GM23248 (cell line): ENCODE measurements around the gene PELI2. TPM values are rescaled to one million over a fixed set of nuclear protein-coding genes. Genes with fewer than 3 reads are reported as not detected.

Experiments used
- DNase-seq: peaks from one replicate; pipeline ENCODE4 v3.0.0-alpha.2; 2015
- H2AFZ ChIP-seq: fragments of 200-600 bp; sonication (generic); 2 replicates; pipeline ENCODE4 v1.6.1; 2016; ENCODE audit warnings: antibody characterized with exemption
- H3F3A ChIP-seq: fragments of 200-600 bp; sonication (generic); 2 replicates; pipeline ENCODE4 v1.6.1; 2016; ENCODE audit warnings: mild to moderate bottlenecking, antibody characterized with exemption, mixed run types; ENCODE audit not compliant: insufficient read depth
- H3K27ac ChIP-seq: fragments of 200-600 bp; sonication (generic); 2 replicates; pipeline ENCODE4 v1.5.1; 2016; ENCODE audit warnings: mild to moderate bottlenecking
- H3K27me3 ChIP-seq: fragments of 200-600 bp; sonication (generic); replicated peaks from 2 replicates; pipeline ENCODE4 v1.6.1; 2016; ENCODE audit warnings: mild to moderate bottlenecking; ENCODE audit not compliant: insufficient read depth
- H3K36me3 ChIP-seq: fragments of 200-600 bp; sonication (generic); 2 replicates; pipeline ENCODE4 v1.6.1; 2016; ENCODE audit warnings: low read depth, mild to moderate bottlenecking
- H3K4me1 ChIP-seq: fragments of 200-600 bp; sonication (generic); 2 replicates; pipeline ENCODE4 v1.6.1; 2016; ENCODE audit warnings: mild to moderate bottlenecking; ENCODE audit not compliant: insufficient read depth
- H3K4me2 ChIP-seq: fragments of 200-600 bp; sonication (generic); one replicate; pipeline ENCODE4 v1.6.1; 2016; ENCODE audit warnings: mild to moderate bottlenecking; ENCODE audit not compliant: unreplicated experiment
- H3K4me3 ChIP-seq: fragments of 200-600 bp; sonication (generic); 2 replicates; pipeline ENCODE4 v1.5.1; 2016; ENCODE audit warnings: mild to moderate bottlenecking
- H3K79me2 ChIP-seq: fragments of 200-600 bp; sonication (generic); 2 replicates; pipeline ENCODE4 v1.6.1; 2016; ENCODE audit warnings: mild to moderate bottlenecking; ENCODE audit not compliant: insufficient read depth
- H3K9ac ChIP-seq: fragments of 200-600 bp; sonication (generic); 2 replicates; pipeline ENCODE4 v1.6.1; 2016; ENCODE audit warnings: mild to moderate bottlenecking
- H3K9me2 ChIP-seq: fragments of 200-600 bp; sonication (generic); 2 replicates; pipeline ENCODE4 v1.6.1; 2016; ENCODE audit warnings: mixed run types, mild to moderate bottlenecking, moderate library complexity; ENCODE audit not compliant: insufficient read depth
- H3K9me3 ChIP-seq: fragments of 200-600 bp; sonication (generic); one replicate; pipeline ENCODE4 v1.6.1; 2017; ENCODE audit warnings: low read depth
- H4K20me1 ChIP-seq: fragments of 200-600 bp; sonication (generic); 2 replicates; pipeline ENCODE4 v1.6.0; 2016; ENCODE audit not compliant: insufficient read depth
- EZH2 ChIP-seq: fragments of 200-600 bp; sonication (generic); IDR thresholded peaks from 2 replicates; pipeline ENCODE4 v1.6.1; 2018; ENCODE audit warnings: antibody characterized with exemption, mild to moderate bottlenecking; ENCODE audit not compliant: insufficient read depth, poor library complexity, severe bottlenecking
- EZH2phosphoT487 ChIP-seq: fragments of 200-600 bp; sonication (generic); IDR thresholded peaks from 2 replicates; pipeline ENCODE4 v1.6.1; 2018; ENCODE audit warnings: antibody characterized with exemption, moderate library complexity, mild to moderate bottlenecking, low read depth; ENCODE audit not compliant: insufficient read depth
- WGBS, 2 experiments: methylation state at CpG; one replicate each; pipeline ENCODE4 v1.1.6; 2015 to 2017; ENCODE audit warnings: low lambda C conversion rate in 2 of 2, low coverage in 1 of 2; ENCODE audit errors: missing lambda C conversion rate in 2 of 2; 5-methylcytosine and 5-hydroxymethylcytosine counted together
- in situ Hi-C: fragments of 300-500 bp; cut with MboI; formaldehyde crosslinking; loops from 2 replicates; pipeline ENCODE4 v1.15.0; 2020
- polyA plus RNA-seq: library from polyadenylated mRNA; unstranded; fragments of >200 nt; fragmentation: Nextera tagmentation; extraction: Ambion mirVana; gene quantifications from 2 replicates; pipeline ENCODE4 v1.2.1, GENCODE V29; 2016
- total RNA-seq: library from RNA; depleted of rRNA; stranded (reverse); fragments of >200 nt; shearing (Covaris generic); gene quantifications from 2 replicates; pipeline ENCODE4 v1.2.3, GENCODE V29; 2014

The PELI2 gene
- total and polyA plus RNA-seq, 2 experiments from 2014 or later: 1.2 to 1.3 TPM

- H3K27ac ChIP-seq: no peak overlapping the region
- TF ChIP-seq EZH2: no peak
- no peak for TF ChIP-seq EZH2phosphoT487
- peaks cover 4% of the 10 kb centered on the region; the same call in 1 of the 2 replicates for H3F3A ChIP-seq
- H3K4me2 ChIP-seq: no peak overlapping the region
- no peak overlapping the region for H3K4me3 ChIP-seq
- in situ Hi-C loops: no loop called here
- DNase-seq: no peak
- no peaks in the 10 kb centered on the region for H3K9me3 ChIP-seq
- no peaks in the 10 kb centered on the region for H3K79me2 ChIP-seq
- no peaks in the 10 kb centered on the region for H3K36me3 ChIP-seq
- no peak overlapping the region for H3K9ac ChIP-seq
- no peaks in the 10 kb centered on the region for H4K20me1 ChIP-seq
- 96 to 100% methylated on average over 1 of the region's 1 CpG for WGBS, 2 experiments
- no peaks in the 10 kb centered on the region for H3K9me2 ChIP-seq
- no peak overlapping the region for H2AFZ ChIP-seq
- H3K4me1 ChIP-seq: peaks cover 13% of the 10 kb centered on the region; the same call in 1 of the 2 replicates
- no peaks in the 10 kb centered on the region for H3K27me3 ChIP-seq
Measured at GRCh38 chr14:56213306-56213705, 95.1 kb downstream of the PELI2 start.

DNA sequence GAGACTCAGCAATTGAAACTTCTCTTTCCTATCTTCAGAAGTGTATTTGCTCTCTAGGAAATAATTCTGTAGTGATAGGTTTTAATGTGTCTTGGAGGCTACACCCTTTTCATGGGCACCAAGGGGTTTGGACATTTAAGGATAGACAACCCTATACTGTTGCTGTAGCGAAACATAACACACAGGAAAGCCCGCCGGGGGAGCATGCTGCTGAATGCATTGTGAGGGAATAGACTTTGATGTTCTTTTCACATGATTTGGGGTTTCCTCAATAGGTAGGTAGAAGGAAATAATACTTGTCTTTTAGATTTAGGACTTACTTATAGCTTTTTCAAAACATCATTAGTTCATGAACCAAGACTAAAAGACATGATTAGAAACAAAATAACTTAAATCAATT lies 97.0 kb downstream of the PELI2 start:
- 94 to 96% methylated on average over 3 of the region's 3 CpGs for WGBS, 2 experiments
- Histone ChIP-seq H3K4me3 (no peak overlapping the region), H3K4me2 (no peak overlapping the region), H3K27ac (no peak overlapping the region), H2AFZ (no peak overlapping the region), H3K79me2 (no peaks in the 10 kb centered on the region), H3K9ac (no peak overlapping the region), H3F3A (no peaks in the 10 kb centered on the region), H3K36me3 (no peaks in the 10 kb centered on the region), H3K9me3 (no peaks in the 10 kb centered on the region), H3K4me1 (peaks cover 13% of the 10 kb centered on the region; the same call in 1 of the 2 replicates), H4K20me1 (no peaks in the 10 kb centered on the region), H3K9me2 (no peaks in the 10 kb centered on the region), H3K27me3 (no peaks in the 10 kb centered on the region)
- DNase-seq: no peak
- TF ChIP-seq EZH2phosphoT487: no peak
- TF ChIP-seq EZH2: no peak
- in situ Hi-C loops: no loop called here

DNA sequence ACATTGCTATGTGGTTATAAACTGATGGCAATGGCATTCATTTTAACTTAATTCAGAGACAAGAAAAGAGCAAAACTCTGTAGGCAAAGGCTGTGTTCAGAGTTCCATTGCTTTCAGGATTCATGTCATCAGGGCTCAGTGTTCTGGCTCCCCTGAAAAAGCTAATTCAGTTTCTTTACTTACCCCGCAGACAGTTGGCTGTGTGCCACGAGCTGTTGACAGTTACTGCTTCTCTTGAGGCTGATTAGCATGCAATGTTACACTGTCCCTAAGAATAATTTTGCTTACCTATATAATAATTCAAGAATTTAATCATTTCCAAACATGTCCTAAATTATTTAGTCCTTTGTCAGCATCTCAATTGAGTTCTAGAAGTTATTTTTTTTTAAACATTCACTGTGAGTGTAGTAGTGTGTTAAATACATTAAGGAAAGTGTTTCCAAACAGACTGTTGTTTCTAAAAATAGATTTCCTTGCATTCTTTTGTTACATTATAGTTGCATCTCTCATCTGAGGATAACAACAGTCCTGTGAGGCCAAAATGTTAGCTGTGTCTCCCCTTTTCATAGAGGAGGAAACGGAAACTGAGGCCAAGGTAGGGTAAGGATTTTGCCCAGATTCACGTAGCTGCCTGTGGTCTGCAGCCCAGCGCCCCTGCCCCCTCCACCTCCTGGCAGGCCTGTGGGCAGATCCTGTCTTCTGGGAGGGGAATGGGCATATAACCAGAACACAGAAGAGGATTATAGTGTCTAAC lies 98.6 kb downstream of the PELI2 start:
- WGBS, 2 experiments: 31 to 38% methylated on average over 5 of the region's 5 CpGs
- H3K79me2 ChIP-seq: no peaks in the 10 kb centered on the region
- no peak overlapping the region for H3K27ac ChIP-seq
- H3K27me3 ChIP-seq: no peaks in the 10 kb centered on the region
- no peak overlapping the region for H3K4me2 ChIP-seq
- no peaks in the 10 kb centered on the region for H3K9me2 ChIP-seq
- no peaks in the 10 kb centered on the region for H3K36me3 ChIP-seq
- no peaks in the 10 kb centered on the region for H4K20me1 ChIP-seq
- no peaks in the 10 kb centered on the region for H3F3A ChIP-seq
- no peak overlapping the region for H2AFZ ChIP-seq
- no peak overlapping the region for H3K9ac ChIP-seq
- in situ Hi-C loops: no loop called here
- DNase-seq: peak; percentile 43
- no peaks in the 10 kb centered on the region for H3K9me3 ChIP-seq
- no peak overlapping the region for H3K4me3 ChIP-seq
- H3K4me1 ChIP-seq: peaks cover 16% of the 10 kb centered on the region; the same call in 1 of the 2 replicates
- TF ChIP-seq EZH2: no peak
- TF ChIP-seq EZH2phosphoT487: no peak

GRCh38 chr14:56217380-56218045 lies 99.3 kb downstream of the PELI2 start:
- Histone ChIP-seq H3F3A (no peaks in the 10 kb centered on the region), H2AFZ (no peak overlapping the region), H3K36me3 (no peaks in the 10 kb centered on the region), H3K9me3 (no peaks in the 10 kb centered on the region), H3K4me2 (no peak overlapping the region), H3K9ac (no peak overlapping the region), H3K79me2 (no peaks in the 10 kb centered on the region), H3K27ac (no peak overlapping the region), H3K9me2 (no peaks in the 10 kb centered on the region), H3K4me1 (peaks cover 16% of the 10 kb centered on the region; the same call in 1 of the 2 replicates), H3K4me3 (no peak overlapping the region), H3K27me3 (no peaks in the 10 kb centered on the region), H4K20me1 (no peaks in the 10 kb centered on the region)
- TF ChIP-seq EZH2 (no peak), EZH2phosphoT487 (no peak)
- 78 to 79% methylated on average over 7 of the region's 7 CpGs for WGBS, 2 experiments
- in situ Hi-C loops: no loop called here
- no peak for DNase-seq
